HG03108 (cell line): ENCODE measurements around the gene STMN3.

Source experiments
- ATAC-seq: cut with Tn5 transposase; IDR thresholded peaks from one replicate; pipeline ENCODE4 v1.9.1; 2021; ENCODE audit warnings: moderate library complexity; ENCODE audit not compliant: unreplicated experiment

STMN3 gene

GRCh38 chr20:63653041-63653973 is at the start of gene STMN3:
TSS of gene STMN3 (minus strand) at chr20:63653424. CDS start at chr20:63653345, 79 bp downstream.
- no peak for ATAC-seq

- ATAC-seq: no peak
Observed at GRCh38 chr20:63702036-63702665, 48.9 kb upstream of the STMN3 start.

- no peak for ATAC-seq
Observed at GRCh38 chr20:63701329-63702035, 48.3 kb upstream of the STMN3 start.

GRCh38 chr20:63701051-63701328 is 47.8 kb upstream of the STMN3 start:
- no peak for ATAC-seq

GRCh38 chr20:63700199-63701050 is 47.2 kb upstream of the STMN3 start:
- ATAC-seq: no peak

GRCh38 chr20:63699466-63700198 is 46.4 kb upstream of the STMN3 start:
- ATAC-seq: no peak

GRCh38 chr20:63698739-63699465 is 45.7 kb upstream of the STMN3 start:
- no peak for ATAC-seq

GRCh38 chr20:63697868-63698545 is 44.8 kb upstream of the STMN3 start:
- ATAC-seq: no peak

GRCh38 chr20:63697357-63697867 is 44.2 kb upstream of the STMN3 start:
- no peak for ATAC-seq

GRCh38 chr20:63696628-63697356 is 43.6 kb upstream of the STMN3 start, which contains the start of gene TNFRSF6B:
TSS of gene TNFRSF6B (plus strand) at chr20:63696652. CDS start at chr20:63696768, 116 bp downstream.
- ATAC-seq: no peak

GRCh38 chr20:63696306-63696627 is 43.0 kb upstream of the STMN3 start:
- no peak for ATAC-seq

GRCh38 chr20:63695424-63696305 is 42.4 kb upstream of the STMN3 start:
- no peak for ATAC-seq

GRCh38 chr20:63694584-63695423 is 41.6 kb upstream of the STMN3 start:
- ATAC-seq: no peak

- no peak for ATAC-seq
Observed at GRCh38 chr20:63693733-63694583, 40.7 kb upstream of the STMN3 start.

- ATAC-seq: no peak
Observed at GRCh38 chr20:63693083-63693732, 40.0 kb upstream of the STMN3 start.
